Activated CD8-positive, alpha-beta memory T cell treated with anti-CD3 and anti-CD28 coated beads, Interleukin-2, amount 10 ng/mL, durations not matched to agents 7 days and 5 days (primary cell): Measurements from ENCODE around the gene GMDS. TPM values are rescaled to one million over a fixed set of nuclear protein-coding genes. Genes with fewer than 3 reads are reported as not detected.

Experiments used
- ATAC-seq: fragments of 150-1000 bp; cut with Tn5 transposase; one replicate; pipeline ENCODE4 v1.10.0; 2021; ENCODE audit warnings: moderate library complexity
- CTCF ChIA-PET: fragments of 350-600 bp; sonication (Branson Sonifier 250); formaldehyde crosslinking; loops from one replicate; lab custom pipeline; 2021; ENCODE audit warnings: antibody characterized with exemption; lab: Charles Lee
- DNase-seq: peaks from one replicate; pipeline ENCODE4 v3.0.0-alpha.2; 2020
- H3K27ac Mint-ChIP-seq: one replicate; pipeline ENCODE4 v1.8.0; 2021; ENCODE audit warnings: mild to moderate bottlenecking, mixed read lengths
- H3K27me3 Mint-ChIP-seq: one replicate; pipeline ENCODE4 v1.8.0; 2021; ENCODE audit warnings: mixed read lengths
- H3K36me3 Mint-ChIP-seq: one replicate; pipeline ENCODE4 v1.8.0; 2021; ENCODE audit warnings: mild to moderate bottlenecking, mixed read lengths
- H3K4me1 Mint-ChIP-seq: one replicate; pipeline ENCODE4 v1.8.0; 2021; ENCODE audit warnings: mixed read lengths
- H3K4me3 Mint-ChIP-seq: one replicate; pipeline ENCODE4 v1.8.0; 2021; ENCODE audit warnings: mild to moderate bottlenecking, moderate library complexity, mixed read lengths
- H3K9me3 Mint-ChIP-seq: one replicate; pipeline ENCODE4 v1.8.0; 2022; ENCODE audit warnings: low read depth, mixed read lengths
- total RNA-seq, 2 experiments: library from RNA; stranded (reverse); gene quantifications; one replicate each; pipeline ENCODE4 v1.2.3, GENCODE V29; 2021

Gene GMDS
- total RNA-seq, 2 experiments from 2014 or later, result 28.2 to 36.9 TPM

DNA sequence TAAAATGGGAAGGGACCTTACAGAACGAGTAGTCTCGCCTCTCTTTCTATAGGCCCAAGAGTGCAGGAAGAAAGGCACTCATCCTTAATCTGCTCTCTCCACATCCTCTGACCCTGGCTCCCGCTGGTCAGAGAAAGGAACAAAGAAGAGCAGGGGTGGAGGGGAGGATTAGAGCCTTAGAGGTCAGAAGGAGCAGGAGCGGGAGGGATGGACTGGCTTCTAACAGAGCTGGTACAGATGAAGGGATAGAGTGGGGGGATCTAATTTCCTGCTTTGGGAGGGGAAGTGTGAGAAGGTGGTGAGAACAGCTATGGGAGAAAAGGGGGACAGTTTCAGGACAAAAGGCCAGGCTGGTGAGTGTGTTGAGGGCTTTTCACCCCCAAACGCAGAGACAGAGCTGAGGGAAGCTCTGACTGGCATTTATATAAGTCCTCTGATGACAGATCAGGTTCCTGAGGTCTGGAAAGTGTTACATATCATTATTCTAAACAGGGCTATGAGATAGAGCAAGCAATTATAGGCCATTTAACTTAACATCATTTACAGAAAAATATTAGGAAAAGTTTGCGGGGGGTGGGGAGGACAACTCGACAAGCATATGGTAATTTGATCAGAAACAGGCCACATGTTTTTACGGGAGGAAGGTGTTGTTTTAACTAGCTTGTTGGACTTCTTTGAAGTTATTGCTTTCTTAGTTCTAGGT, 524.6 kb downstream of the GMDS start:
- no peaks in the 10 kb centered on the region for H3K27me3 Mint-ChIP-seq
- peaks cover 2% of the 10 kb centered on the region for H3K36me3 Mint-ChIP-seq
- H3K4me1 Mint-ChIP-seq, result no peaks in the 10 kb centered on the region
- CTCF ChIA-PET, result interaction anchor here (1.2 kb wide), 1 partner anchor 1029 kb away, joined by 3 read pairs; no protein-coding TSS in a partner anchor
- H3K27ac Mint-ChIP-seq, result no peak overlapping the region
- ATAC-seq (no peak), DNase-seq (no peak)
- H3K4me3 Mint-ChIP-seq, result no peak overlapping the region
- H3K9me3 Mint-ChIP-seq, result no peaks in the 10 kb centered on the region

DNA sequence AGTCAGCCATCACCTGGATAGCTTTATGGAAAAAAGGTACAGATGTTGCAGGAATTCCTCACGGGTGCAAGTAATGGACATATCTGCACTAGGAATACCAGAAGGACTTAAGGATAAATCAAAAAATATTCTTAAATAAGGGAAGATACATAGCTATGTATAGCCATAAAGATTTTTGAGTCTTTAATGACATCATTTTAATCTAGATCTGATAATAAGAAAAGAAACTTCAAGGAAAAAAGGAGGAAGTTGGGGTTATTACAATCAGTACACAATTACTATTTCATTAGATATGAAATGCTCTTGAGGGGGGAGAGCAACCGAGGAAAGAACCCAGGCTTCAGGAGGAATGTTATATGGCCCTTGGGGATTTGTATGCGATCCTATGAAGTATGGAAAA, 525.5 kb downstream of the GMDS start:
- Mint-ChIP-seq H3K4me1 (no peaks in the 10 kb centered on the region), H3K27ac (no peak overlapping the region), H3K4me3 (no peak overlapping the region), H3K27me3 (no peaks in the 10 kb centered on the region), H3K36me3 (peaks cover 2% of the 10 kb centered on the region), H3K9me3 (no peaks in the 10 kb centered on the region)
- DNase-seq (no peak), ATAC-seq (no peak)
- CTCF ChIA-PET, result no interaction called here

DNA sequence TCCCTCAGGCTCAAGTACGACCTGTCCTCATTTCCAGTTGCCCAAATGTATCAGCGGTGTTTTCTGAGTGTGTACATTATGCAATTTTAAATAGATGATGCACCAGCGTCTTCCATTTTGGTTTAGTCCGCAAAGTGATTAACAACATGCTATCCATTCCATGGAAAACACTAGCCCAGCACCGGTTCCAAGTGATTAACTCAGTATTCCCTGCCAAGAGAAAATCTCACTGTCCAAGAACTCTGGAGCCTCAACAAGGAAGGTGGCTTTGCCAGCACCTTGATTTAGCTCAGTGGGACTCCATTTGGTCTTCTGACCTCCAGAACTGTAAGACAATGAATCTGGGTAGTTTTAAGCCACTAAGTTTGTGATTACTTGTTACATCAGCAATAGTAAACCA, 528.5 kb downstream of the GMDS start:
- no peaks in the 10 kb centered on the region for H3K4me1 Mint-ChIP-seq
- no peaks in the 10 kb centered on the region for H3K27me3 Mint-ChIP-seq
- H3K36me3 Mint-ChIP-seq, result peaks cover 2% of the 10 kb centered on the region
- ATAC-seq (no peak), DNase-seq (no peak)
- CTCF ChIA-PET, result no interaction called here
- H3K4me3 Mint-ChIP-seq, result no peak overlapping the region
- no peak overlapping the region for H3K27ac Mint-ChIP-seq
- H3K9me3 Mint-ChIP-seq, result no peaks in the 10 kb centered on the region

DNA sequence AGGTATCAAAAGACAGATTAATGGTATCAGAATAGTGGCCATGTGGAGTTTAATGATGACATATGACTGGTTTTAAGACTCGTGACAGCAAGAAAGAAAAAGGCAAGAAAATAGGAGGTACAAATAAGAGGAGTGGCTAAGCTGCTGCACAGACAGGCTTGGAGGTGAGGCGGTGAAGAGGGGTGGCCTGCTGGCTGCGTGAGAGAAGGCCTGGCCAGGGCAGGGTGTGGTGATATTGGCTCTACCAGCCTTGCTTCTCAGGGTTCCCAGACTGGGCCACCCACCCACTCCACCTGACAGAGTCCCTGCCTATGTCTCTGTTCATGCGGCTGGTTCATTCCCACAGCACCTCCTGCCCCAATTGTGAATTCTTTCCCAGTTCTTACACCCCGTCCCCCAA, 529.0 kb downstream of the GMDS start:
- ATAC-seq (no peak), DNase-seq (no peak)
- Mint-ChIP-seq H3K27ac (no peak overlapping the region), H3K36me3 (peaks cover 2% of the 10 kb centered on the region), H3K4me3 (no peak overlapping the region), H3K4me1 (no peaks in the 10 kb centered on the region), H3K9me3 (no peaks in the 10 kb centered on the region), H3K27me3 (no peaks in the 10 kb centered on the region)
- CTCF ChIA-PET, result no interaction called here

DNA sequence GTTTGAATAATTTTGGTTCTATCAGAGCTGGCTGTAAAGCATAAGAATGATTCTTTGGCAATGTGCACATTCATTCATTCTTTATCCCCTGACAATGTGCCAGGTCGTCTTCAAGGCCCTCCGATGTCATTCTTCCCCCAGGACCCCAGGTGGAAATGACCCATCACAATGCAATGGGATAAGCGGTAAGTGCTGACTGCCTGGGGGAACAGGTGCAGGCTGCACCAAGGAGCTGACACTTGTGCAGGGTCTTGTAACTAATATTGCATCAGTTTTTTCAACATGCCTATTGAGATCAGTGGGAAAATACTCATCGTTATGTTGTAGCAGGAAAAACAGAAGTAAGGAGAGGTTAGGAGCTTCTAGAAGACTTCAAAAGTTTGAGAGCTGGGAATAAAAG, 530.1 kb downstream of the GMDS start:
- H3K4me1 Mint-ChIP-seq, result no peaks in the 10 kb centered on the region
- H3K9me3 Mint-ChIP-seq, result no peaks in the 10 kb centered on the region
- no peak for DNase-seq
- CTCF ChIA-PET, result no interaction called here
- no peak overlapping the region for H3K27ac Mint-ChIP-seq
- H3K4me3 Mint-ChIP-seq, result no peak overlapping the region
- H3K27me3 Mint-ChIP-seq, result no peaks in the 10 kb centered on the region
- no peak for ATAC-seq
- H3K36me3 Mint-ChIP-seq, result peaks cover 2% of the 10 kb centered on the region

DNA sequence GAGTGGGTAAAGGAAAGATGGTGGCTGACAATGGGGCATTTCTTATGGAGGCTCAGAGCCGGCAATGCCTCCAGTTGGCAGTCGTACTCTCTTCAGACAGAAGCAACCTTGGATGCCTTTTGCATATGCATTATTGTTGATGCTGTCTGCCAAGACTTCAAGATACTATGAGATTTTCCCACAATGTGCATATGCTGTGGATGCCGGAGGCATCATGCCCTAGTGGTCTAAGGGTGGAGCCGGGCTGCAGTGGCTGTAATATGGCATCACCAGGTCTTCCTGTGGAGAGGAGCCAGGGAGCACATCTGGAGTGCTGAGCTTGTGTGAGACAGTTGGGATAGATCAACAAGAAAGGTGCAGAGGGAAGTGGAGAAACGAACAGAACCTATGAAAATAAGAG, 530.8 kb downstream of the GMDS start:
- H3K9me3 Mint-ChIP-seq, result no peaks in the 10 kb centered on the region

DNA sequence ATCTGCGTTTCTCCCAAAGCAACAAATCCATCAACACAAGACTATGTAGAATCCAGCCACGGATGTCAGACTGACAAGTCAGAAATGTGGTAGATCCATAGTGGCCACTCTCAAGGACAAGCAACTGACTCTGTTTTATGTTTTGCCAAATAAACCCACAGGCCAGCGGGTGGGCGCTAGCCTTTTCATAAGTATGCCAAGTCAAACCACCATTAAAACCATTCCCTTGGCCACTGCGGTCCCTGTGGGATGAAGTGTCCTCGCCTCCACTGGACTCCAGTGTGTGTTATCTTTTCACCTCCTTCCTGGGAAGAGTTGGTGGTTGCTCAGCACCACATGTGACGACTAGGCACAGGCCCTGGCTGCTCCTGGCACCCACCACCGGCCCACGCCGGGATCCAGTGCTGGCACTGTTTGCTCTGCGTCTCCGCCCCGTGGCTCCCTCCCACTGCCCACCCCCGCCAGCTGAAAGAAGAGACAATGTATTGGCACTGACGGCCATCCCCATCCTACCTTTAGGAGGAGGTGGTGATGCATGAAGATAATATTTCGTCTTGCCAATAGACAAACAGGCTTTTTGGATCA, 532.3 kb downstream of the GMDS start:
- Mint-ChIP-seq H3K4me3 (no peak overlapping the region), H3K4me1 (no peaks in the 10 kb centered on the region), H3K36me3 (no peaks in the 10 kb centered on the region), H3K27me3 (no peaks in the 10 kb centered on the region), H3K9me3 (no peaks in the 10 kb centered on the region), H3K27ac (no peak overlapping the region)
- DNase-seq (no peak), ATAC-seq (no peak)
- CTCF ChIA-PET, result no interaction called here

More for the DNA sequence above, 530.8 kb downstream of the GMDS start:
- ATAC-seq (no peak), DNase-seq (no peak)
- H3K4me1 Mint-ChIP-seq, result no peaks in the 10 kb centered on the region
- H3K36me3 Mint-ChIP-seq, result peaks cover 2% of the 10 kb centered on the region
- H3K27ac Mint-ChIP-seq, result no peak overlapping the region
- H3K27me3 Mint-ChIP-seq, result no peaks in the 10 kb centered on the region
- CTCF ChIA-PET, result no interaction called here
- H3K4me3 Mint-ChIP-seq, result no peak overlapping the region

DNA sequence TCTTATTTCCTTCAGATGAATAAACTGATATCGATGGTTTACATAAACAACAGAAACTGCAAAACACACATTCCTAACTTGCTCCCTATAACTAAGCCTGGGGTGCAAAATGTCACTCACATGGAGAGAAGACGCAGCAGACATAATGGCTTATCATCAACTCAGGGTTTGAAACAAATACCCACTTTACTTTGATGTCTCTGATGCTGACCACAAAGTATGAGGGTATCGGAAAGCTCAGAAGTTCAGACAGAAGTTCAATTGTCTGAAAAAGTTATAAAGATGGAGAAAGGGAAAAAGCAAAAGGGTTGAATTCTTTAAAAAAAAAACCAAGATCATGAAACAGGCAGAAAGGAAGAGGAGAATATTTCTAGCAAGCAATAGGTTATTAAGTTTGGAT, 533.0 kb downstream of the GMDS start:
- no peak overlapping the region for H3K27ac Mint-ChIP-seq

DNA sequence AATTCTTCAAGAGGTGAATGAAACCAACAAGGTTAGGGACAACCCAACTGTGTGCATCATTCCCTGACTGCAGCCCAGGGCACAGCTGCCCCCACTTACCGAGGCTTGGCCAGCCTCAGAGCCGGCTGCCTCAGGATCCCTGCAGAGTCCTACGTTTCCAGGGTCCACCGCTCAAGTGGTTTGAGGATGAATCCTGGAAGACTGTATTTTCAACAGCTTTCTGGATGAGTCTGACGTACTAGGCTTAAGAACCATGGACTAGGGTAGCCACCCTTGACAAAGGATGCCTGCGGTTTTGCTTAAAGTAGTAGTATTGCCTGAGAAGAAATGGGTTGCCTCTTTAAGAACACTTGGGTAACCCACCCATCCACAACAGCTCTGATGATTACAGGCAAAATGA, 534.3 kb downstream of the GMDS start:
- no peaks in the 10 kb centered on the region for H3K9me3 Mint-ChIP-seq
- H3K4me3 Mint-ChIP-seq, result no peak overlapping the region
- DNase-seq, result no peak
- CTCF ChIA-PET, result no interaction called here
- no peaks in the 10 kb centered on the region for H3K27me3 Mint-ChIP-seq
- no peaks in the 10 kb centered on the region for H3K36me3 Mint-ChIP-seq
- no peak for ATAC-seq
- H3K27ac Mint-ChIP-seq, result no peak overlapping the region
- H3K4me1 Mint-ChIP-seq, result no peaks in the 10 kb centered on the region

More for the DNA sequence above, 533.0 kb downstream of the GMDS start:
- no peak for DNase-seq
- CTCF ChIA-PET, result no interaction called here
- no peak for ATAC-seq
- no peaks in the 10 kb centered on the region for H3K27me3 Mint-ChIP-seq
- H3K9me3 Mint-ChIP-seq, result no peaks in the 10 kb centered on the region
- no peaks in the 10 kb centered on the region for H3K36me3 Mint-ChIP-seq
- no peak overlapping the region for H3K4me3 Mint-ChIP-seq
- no peaks in the 10 kb centered on the region for H3K4me1 Mint-ChIP-seq

DNA sequence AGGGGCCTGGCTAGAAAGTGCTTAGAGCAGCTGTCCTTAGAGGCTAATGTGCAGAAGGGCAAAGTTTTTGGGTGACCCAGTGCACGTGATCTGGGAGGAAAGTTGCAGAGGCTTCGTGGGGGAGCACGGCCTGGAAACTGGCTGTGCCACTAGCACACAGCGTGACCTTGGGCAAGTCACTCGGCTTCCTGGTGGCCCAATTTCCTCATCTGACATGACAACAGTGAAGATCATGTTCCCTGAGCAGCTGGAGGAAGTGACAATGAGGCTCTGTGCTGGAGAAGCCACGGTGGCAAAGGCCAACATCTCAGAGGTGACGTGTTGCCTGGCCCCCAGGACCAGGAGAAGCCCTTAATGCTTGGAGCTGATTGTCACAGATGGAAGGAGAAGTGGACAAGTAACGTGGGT, 536.2 kb downstream of the GMDS start:
- no peak for ATAC-seq
- Mint-ChIP-seq H3K4me3 (no peak overlapping the region), H3K27ac (no peak overlapping the region)

DNA sequence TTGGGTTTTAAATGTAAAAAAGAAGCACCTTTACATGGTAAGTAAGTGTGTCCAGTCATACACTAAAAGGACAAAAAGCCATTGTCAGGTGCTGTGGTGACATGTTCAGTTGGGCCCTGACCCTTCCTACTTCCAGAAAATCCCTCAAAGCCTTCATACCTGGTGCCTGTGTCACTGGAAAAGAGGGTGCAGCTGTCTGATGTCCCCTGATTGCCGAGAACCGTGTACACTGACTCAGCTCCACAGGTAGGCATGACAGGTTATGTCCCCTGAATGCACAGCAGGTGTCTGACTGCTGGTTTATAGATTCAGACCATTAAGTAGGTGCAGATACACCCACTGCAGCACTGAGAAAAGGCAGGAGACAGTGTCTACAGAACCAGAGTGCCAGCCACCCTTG, 536.6 kb downstream of the GMDS start:
- H3K4me1 Mint-ChIP-seq, result no peaks in the 10 kb centered on the region
- no peak overlapping the region for H3K4me3 Mint-ChIP-seq
- no peaks in the 10 kb centered on the region for H3K36me3 Mint-ChIP-seq
- CTCF ChIA-PET, result no interaction called here
- H3K27me3 Mint-ChIP-seq, result no peaks in the 10 kb centered on the region
- H3K9me3 Mint-ChIP-seq, result no peaks in the 10 kb centered on the region
- DNase-seq (no peak), ATAC-seq (no peak)
- no peak overlapping the region for H3K27ac Mint-ChIP-seq

More for the DNA sequence above, 536.2 kb downstream of the GMDS start:
- Mint-ChIP-seq H3K4me1 (no peaks in the 10 kb centered on the region), H3K27me3 (no peaks in the 10 kb centered on the region), H3K36me3 (no peaks in the 10 kb centered on the region), H3K9me3 (no peaks in the 10 kb centered on the region)
- DNase-seq, result no peak
- CTCF ChIA-PET, result no interaction called here

DNA sequence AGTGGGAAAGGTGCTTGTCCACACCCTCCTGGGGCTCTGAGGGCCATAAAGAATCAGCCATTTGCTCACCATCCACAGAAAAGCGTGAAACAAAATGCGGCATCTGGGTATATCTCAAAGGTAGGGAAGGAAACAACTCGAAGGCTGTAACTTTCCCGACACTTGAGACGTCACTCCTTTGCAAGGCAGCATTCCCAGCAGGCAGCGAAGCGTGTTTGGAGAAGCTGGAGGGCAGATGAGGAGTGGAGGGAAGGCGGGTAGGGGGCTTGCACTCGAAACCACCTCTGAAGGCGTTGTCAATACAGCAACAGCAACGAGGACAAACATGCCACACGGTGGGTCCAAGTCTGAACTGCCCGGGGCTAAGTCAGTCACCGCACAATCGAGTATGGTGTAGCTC, 537.3 kb downstream of the GMDS start:
- no peaks in the 10 kb centered on the region for H3K4me1 Mint-ChIP-seq
- CTCF ChIA-PET, result no interaction called here
- no peak for ATAC-seq
- no peaks in the 10 kb centered on the region for H3K36me3 Mint-ChIP-seq
- H3K27me3 Mint-ChIP-seq, result no peaks in the 10 kb centered on the region
- H3K27ac Mint-ChIP-seq, result no peak overlapping the region
- DNase-seq, result no peak
- no peaks in the 10 kb centered on the region for H3K9me3 Mint-ChIP-seq
- no peak overlapping the region for H3K4me3 Mint-ChIP-seq

DNA sequence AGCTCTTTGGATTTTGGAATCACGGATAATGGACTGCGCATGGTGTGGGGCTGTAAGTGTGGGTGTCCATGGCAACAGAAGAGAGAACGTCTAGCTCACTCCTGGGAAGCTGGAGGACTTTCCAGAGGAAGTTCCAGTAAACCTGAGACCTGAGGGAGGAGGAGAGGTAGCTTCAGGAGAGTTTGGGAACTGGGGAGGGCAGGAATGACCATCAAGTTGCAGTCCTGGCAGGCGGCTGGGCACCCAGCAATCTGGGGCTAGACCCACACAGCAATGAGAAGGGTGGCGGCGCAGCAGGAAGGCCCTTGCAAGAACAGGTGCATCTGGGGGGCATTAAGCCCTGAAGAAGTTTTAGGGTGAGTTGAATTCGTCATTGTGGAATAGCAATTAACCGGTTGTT, 539.8 kb downstream of the GMDS start:
- Mint-ChIP-seq H3K27me3 (no peaks in the 10 kb centered on the region), H3K27ac (no peak overlapping the region), H3K9me3 (no peaks in the 10 kb centered on the region), H3K36me3 (no peaks in the 10 kb centered on the region), H3K4me1 (no peaks in the 10 kb centered on the region), H3K4me3 (no peak overlapping the region)
- ATAC-seq (no peak), DNase-seq (no peak)
- CTCF ChIA-PET, result no interaction called here

DNA sequence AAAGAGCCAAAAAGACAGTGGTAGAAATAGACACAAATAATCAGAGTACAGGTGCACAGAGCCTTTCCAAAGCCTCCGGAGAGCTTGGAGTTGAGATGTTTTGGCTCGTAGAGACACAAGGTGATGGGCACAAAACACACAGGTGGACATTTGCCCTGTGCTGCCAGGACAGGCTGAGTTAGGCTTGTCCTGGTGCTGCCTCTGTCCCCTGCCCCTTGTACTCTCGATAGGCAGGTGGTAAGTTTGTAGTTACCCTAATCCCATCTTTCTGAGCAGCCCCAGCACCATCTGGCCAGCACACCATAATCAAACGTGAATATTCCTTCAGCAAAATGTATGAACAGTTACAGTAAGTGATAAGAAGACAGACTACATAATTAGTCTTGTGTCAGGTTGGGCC, 540.2 kb downstream of the GMDS start:
- Mint-ChIP-seq H3K9me3 (no peaks in the 10 kb centered on the region), H3K27ac (no peak overlapping the region), H3K4me3 (no peak overlapping the region), H3K4me1 (no peaks in the 10 kb centered on the region), H3K27me3 (no peaks in the 10 kb centered on the region), H3K36me3 (no peaks in the 10 kb centered on the region)
- no peak for ATAC-seq
- CTCF ChIA-PET, result no interaction called here
- no peak for DNase-seq
